Mesenchymal stem cell (in vitro differentiated cells and primary cell): ENCODE results near the gene ALOXE3.

Source experiments
- DNase-seq: peaks from one replicate; pipeline ENCODE4 v3.0.0-alpha.2; 2013
- H2AFZ ChIP-seq: one replicate; pipeline ENCODE4 v1.6.1; 2013; ENCODE audit warnings: low read depth, mild to moderate bottlenecking, control low read depth, inconsistent platforms, low read length, moderate library complexity
- H2AK5ac ChIP-seq: 2 replicates; pipeline ENCODE4 v1.6.1; 2013; ENCODE audit warnings: low read length, moderate library complexity, mild to moderate bottlenecking, inconsistent platforms; ENCODE audit not compliant: severe bottlenecking
- H2BK120ac ChIP-seq: one replicate; pipeline ENCODE4 v1.6.1; 2013; ENCODE audit warnings: low read depth, mild to moderate bottlenecking, inconsistent platforms, low read length, moderate library complexity
- H2BK12ac ChIP-seq, 2 experiments: one replicate each; pipeline ENCODE4 v1.6.1; 2013; ENCODE audit warnings: inconsistent platforms in 2 of 2, low read length in 2 of 2, mild to moderate bottlenecking in 2 of 2, moderate library complexity in 2 of 2, control low read depth in 1 of 2
- H2BK15ac ChIP-seq: one replicate; pipeline ENCODE4 v1.6.1; 2013; ENCODE audit warnings: mild to moderate bottlenecking, low read depth, inconsistent platforms; ENCODE audit not compliant: poor library complexity, severe bottlenecking
- H2BK5ac ChIP-seq: 2 replicates; pipeline ENCODE4 v1.6.1; 2013; ENCODE audit warnings: low read depth, mild to moderate bottlenecking, low read length, control low read depth, inconsistent platforms; ENCODE audit not compliant: poor library complexity, severe bottlenecking
- H3K14ac ChIP-seq, 2 experiments: one replicate each; pipeline ENCODE4 v1.6.1; 2013; ENCODE audit warnings: inconsistent platforms in 2 of 2, low read length in 2 of 2, control low read depth in 1 of 2, mild to moderate bottlenecking in 1 of 2, moderate library complexity in 1 of 2
- H3K18ac ChIP-seq, 2 experiments: one replicate each; pipeline ENCODE4 v1.6.1; 2013; ENCODE audit warnings: inconsistent platforms in 2 of 2, low read length in 2 of 2, control low read depth in 1 of 2, low read depth in 1 of 2, mild to moderate bottlenecking in 1 of 2
- H3K23ac ChIP-seq, 2 experiments: one replicate each; pipeline ENCODE4 v1.6.1; 2013; ENCODE audit warnings: inconsistent platforms in 2 of 2, low read length in 2 of 2, mild to moderate bottlenecking in 2 of 2, moderate library complexity in 2 of 2, control low read depth in 1 of 2
- H3K27ac ChIP-seq: 2 replicates; pipeline ENCODE4 v1.5.1; 2013; ENCODE audit warnings: mild to moderate bottlenecking, moderate library complexity, low read length, control low read depth, inconsistent platforms; ENCODE audit not compliant: poor library complexity, severe bottlenecking
- H3K27me3 ChIP-seq, 2 experiments: 2 replicates each; pipeline versions ENCODE4 v1.6.1 to v1.7.0; 2013; ENCODE audit warnings: low read length in 2 of 2, mild to moderate bottlenecking in 2 of 2, moderate library complexity in 2 of 2, control low read depth in 1 of 2, inconsistent platforms in 1 of 2; ENCODE audit not compliant: control insufficient read depth in 1 of 2, insufficient read depth in 1 of 2
- H3K36me3 ChIP-seq, 2 experiments: 2 replicates each; pipeline versions ENCODE4 v1.6.1 to v1.7.0; 2013; ENCODE audit warnings: low read length in 2 of 2, control low read depth in 1 of 2, inconsistent platforms in 1 of 2, low read depth in 1 of 2, mild to moderate bottlenecking in 1 of 2; ENCODE audit not compliant: insufficient read depth in 2 of 2, control insufficient read depth in 1 of 2
- H3K4ac ChIP-seq, 2 experiments: one replicate each; pipeline ENCODE4 v1.6.1; 2013; ENCODE audit warnings: inconsistent platforms in 2 of 2, low read length in 2 of 2, mild to moderate bottlenecking in 2 of 2, moderate library complexity in 2 of 2, control low read depth in 1 of 2, low read depth in 1 of 2
- H3K4me1 ChIP-seq: 2 replicates; pipeline ENCODE4 v1.6.1; 2013; ENCODE audit warnings: low read depth, low read length, control low read depth; ENCODE audit not compliant: control insufficient read depth, insufficient read depth
- H3K4me2 ChIP-seq: 2 replicates; pipeline ENCODE4 v1.6.1; 2013; ENCODE audit warnings: low read length, mild to moderate bottlenecking, inconsistent platforms; ENCODE audit not compliant: poor library complexity, severe bottlenecking
- H3K4me3 ChIP-seq, 2 experiments: 2 replicates each; pipeline versions ENCODE4 v1.5.1 to v1.7.0; 2013; ENCODE audit warnings: low read length in 2 of 2, mild to moderate bottlenecking in 2 of 2, control low read depth in 1 of 2, low read depth in 1 of 2; ENCODE audit not compliant: insufficient read depth in 1 of 2
- H3K79me1 ChIP-seq: replicated peaks from 2 replicates; pipeline ENCODE4 v1.6.1; 2013; ENCODE audit warnings: mild to moderate bottlenecking, control low read depth, low read length, inconsistent platforms; ENCODE audit not compliant: poor library complexity, severe bottlenecking
- H3K9ac ChIP-seq: 2 replicates; pipeline ENCODE4 v1.7.0; 2013; ENCODE audit warnings: mild to moderate bottlenecking, low read length, moderate library complexity
- H3K9me3 ChIP-seq: 2 replicates; pipeline ENCODE4 v1.7.0; 2013; ENCODE audit warnings: mild to moderate bottlenecking, low read length; ENCODE audit not compliant: control insufficient read depth
- H4K8ac ChIP-seq: one replicate; pipeline ENCODE4 v1.6.1; 2013; ENCODE audit warnings: inconsistent platforms, mild to moderate bottlenecking, low read length, moderate library complexity
- H4K91ac ChIP-seq: one replicate; pipeline ENCODE4 v1.6.1; 2013; ENCODE audit warnings: mild to moderate bottlenecking, low read length, inconsistent platforms
- WGBS: methylation state at CpG from one replicate; pipeline ENCODE4 v1.1.7; 2013; ENCODE audit warnings: mixed read lengths; 5-methylcytosine and 5-hydroxymethylcytosine counted together

ALOXE3 gene

GRCh38 chr17:8150194-8151119 is 32.1 kb upstream of the ALOXE3 start:
- Histone ChIP-seq H3K14ac (no peak overlapping the region), H4K91ac (no peak overlapping the region), H4K8ac (no peak overlapping the region), H2BK15ac (peak overlapping the region; percentile 8), H3K27me3 (no peaks in the 10 kb centered on the region), H2AK5ac (no peak overlapping the region), H3K4me1 (peaks cover 40% of the 10 kb centered on the region), H3K18ac (no peak overlapping the region), H3K23ac (no peak overlapping the region), H3K27ac (peak overlapping the region; percentile 4), H2BK12ac (no peak overlapping the region), H3K36me3 (peaks cover 47 to 53% of the 10 kb centered on the region in 2 experiments), H3K4me3 (peak overlapping the region in 1 of 2 experiments; percentile 86), H3K9ac (peak overlapping the region; percentile 98), H2BK5ac (no peak overlapping the region), H3K4ac (peak overlapping the region in 1 of 2 experiments; percentile 57), H2BK120ac (no peak overlapping the region), H3K4me2 (peak overlapping the region; percentile 95), H3K79me1 (peaks cover 42% of the 10 kb centered on the region), H2AFZ (no peak overlapping the region), H3K9me3 (no peaks in the 10 kb centered on the region)
- DNase-seq, result no peak
- WGBS, result 88% methylated on average over 16 of the region's 18 CpGs

GRCh38 chr17:8149419-8150193 is 31.3 kb upstream of the ALOXE3 start:
- WGBS, result 95% methylated on average over 29 of the region's 29 CpGs
- no peak overlapping the region for H3K18ac ChIP-seq
- no peak overlapping the region for H4K91ac ChIP-seq
- H3K9me3 ChIP-seq, result no peaks in the 10 kb centered on the region
- no peak for DNase-seq
- no peak overlapping the region for H3K4me3 ChIP-seq
- H3K9ac ChIP-seq, result no peak overlapping the region
- H3K4me1 ChIP-seq, result peaks cover 36% of the 10 kb centered on the region
- no peak overlapping the region for H2BK5ac ChIP-seq
- H2AFZ ChIP-seq, result no peak overlapping the region
- H3K79me1 ChIP-seq, result peaks cover 39% of the 10 kb centered on the region
- no peak overlapping the region for H2BK15ac ChIP-seq
- H4K8ac ChIP-seq, result no peak overlapping the region
- no peak overlapping the region for H2AK5ac ChIP-seq
- no peak overlapping the region for H3K4me2 ChIP-seq
- no peak overlapping the region for H3K14ac ChIP-seq
- H2BK120ac ChIP-seq, result no peak overlapping the region
- H3K4ac ChIP-seq, result no peak overlapping the region
- H2BK12ac ChIP-seq, result no peak overlapping the region
- no peaks in the 10 kb centered on the region for H3K27me3 ChIP-seq
- H3K36me3 ChIP-seq, result peaks cover 52 to 60% of the 10 kb centered on the region in 2 experiments
- no peak overlapping the region for H3K23ac ChIP-seq
- H3K27ac ChIP-seq, result no peak overlapping the region

DNA sequence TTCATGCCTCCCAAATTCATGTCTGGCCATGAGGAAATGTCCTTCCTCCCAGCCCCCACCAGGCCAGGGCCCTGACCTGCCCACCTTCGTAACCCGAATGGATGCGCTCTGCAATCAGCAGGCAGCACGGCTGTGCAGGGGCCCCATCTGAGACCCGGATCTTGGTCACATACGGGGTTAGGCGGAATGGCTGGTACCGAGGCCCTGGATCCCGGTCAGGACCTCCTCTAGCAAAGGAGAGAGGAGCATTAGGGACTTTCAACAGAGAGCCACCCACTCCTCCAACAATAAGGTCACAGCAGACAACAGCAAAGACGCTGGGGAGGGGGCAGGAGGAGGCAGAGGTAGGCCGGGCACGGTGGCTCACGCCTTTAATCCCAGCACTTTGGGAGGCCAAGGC is 30.2 kb upstream of the ALOXE3 start:
- H3K9me3 ChIP-seq, result no peaks in the 10 kb centered on the region
- no peak for DNase-seq
- H2BK15ac ChIP-seq, result no peak overlapping the region
- H3K4ac ChIP-seq, result no peak overlapping the region
- no peak overlapping the region for H3K23ac ChIP-seq
- no peak overlapping the region for H3K9ac ChIP-seq
- no peak overlapping the region for H3K4me3 ChIP-seq
- H2AK5ac ChIP-seq, result no peak overlapping the region
- H3K4me1 ChIP-seq, result peaks cover 29% of the 10 kb centered on the region
- H3K27ac ChIP-seq, result no peak overlapping the region
- H3K79me1 ChIP-seq, result peaks cover 38% of the 10 kb centered on the region
- no peak overlapping the region for H2BK5ac ChIP-seq
- no peak overlapping the region for H4K8ac ChIP-seq
- no peaks in the 10 kb centered on the region for H3K27me3 ChIP-seq
- no peak overlapping the region for H3K14ac ChIP-seq
- no peak overlapping the region for H2AFZ ChIP-seq
- H3K4me2 ChIP-seq, result no peak overlapping the region
- peaks cover 62 to 70% of the 10 kb centered on the region in 2 experiments for H3K36me3 ChIP-seq
- no peak overlapping the region for H3K18ac ChIP-seq
- no peak overlapping the region for H2BK12ac ChIP-seq
- H2BK120ac ChIP-seq, result no peak overlapping the region
- 96% methylated on average over 11 of the region's 13 CpGs for WGBS
- H4K91ac ChIP-seq, result no peak overlapping the region

DNA sequence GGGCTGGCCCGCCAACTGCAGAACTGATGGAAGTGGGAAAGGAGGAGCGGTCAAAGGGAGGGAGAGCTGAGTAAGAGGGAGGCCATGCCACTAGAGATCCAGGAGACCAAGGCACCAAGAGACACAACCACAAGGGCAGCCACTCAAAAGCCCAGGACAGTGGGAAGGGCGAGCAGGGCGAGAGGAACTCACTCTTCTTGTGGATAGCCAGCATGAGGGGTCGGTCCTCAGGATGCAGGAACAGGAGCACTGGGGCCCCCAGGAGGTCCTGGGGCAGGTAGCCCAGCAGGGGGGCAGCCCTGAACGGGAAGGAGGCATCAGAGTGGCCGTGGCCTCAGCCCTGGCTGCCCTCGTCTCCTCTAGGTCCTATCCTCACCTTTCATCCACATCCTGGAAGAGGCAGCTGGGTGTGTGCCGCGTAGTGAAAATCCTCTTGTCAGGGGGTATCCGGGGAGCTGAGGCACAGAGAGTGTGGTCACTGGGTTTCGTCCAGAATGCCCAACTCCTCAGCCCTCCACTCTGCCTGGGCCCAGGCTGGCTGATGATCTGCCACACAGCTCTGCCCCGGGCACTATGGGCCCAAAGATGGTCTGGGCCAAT is 29.6 kb upstream of the ALOXE3 start:
- no peak overlapping the region for H3K4me3 ChIP-seq
- DNase-seq, result no peak
- H3K18ac ChIP-seq, result no peak overlapping the region
- H3K4ac ChIP-seq, result no peak overlapping the region
- H3K9ac ChIP-seq, result no peak overlapping the region
- H2BK12ac ChIP-seq, result no peak overlapping the region
- H3K27me3 ChIP-seq, result no peaks in the 10 kb centered on the region
- no peak overlapping the region for H3K27ac ChIP-seq
- no peak overlapping the region for H2AFZ ChIP-seq
- H2AK5ac ChIP-seq, result no peak overlapping the region
- H3K4me2 ChIP-seq, result no peak overlapping the region
- no peak overlapping the region for H2BK5ac ChIP-seq
- H3K9me3 ChIP-seq, result no peaks in the 10 kb centered on the region
- H3K4me1 ChIP-seq, result peaks cover 25% of the 10 kb centered on the region
- H4K91ac ChIP-seq, result peak overlapping the region; percentile 10
- no peak overlapping the region for H3K23ac ChIP-seq
- no peak overlapping the region for H4K8ac ChIP-seq
- peaks cover 37% of the 10 kb centered on the region for H3K79me1 ChIP-seq
- 96% methylated on average over 13 of the region's 13 CpGs for WGBS
- H3K36me3 ChIP-seq, result peaks cover 63 to 75% of the 10 kb centered on the region in 2 experiments
- no peak overlapping the region for H3K14ac ChIP-seq
- H2BK15ac ChIP-seq, result no peak overlapping the region
- H2BK120ac ChIP-seq, result no peak overlapping the region
